ENCODE measurements around the gene CYBA. TPM values are rescaled to one million over a fixed set of nuclear protein-coding genes. Genes with fewer than 3 reads are reported as not detected.

The CYBA gene
- total RNA-seq, 4 donors from 2014 or later = 67.1 to 205 (median 98.7) TPM

DNA sequence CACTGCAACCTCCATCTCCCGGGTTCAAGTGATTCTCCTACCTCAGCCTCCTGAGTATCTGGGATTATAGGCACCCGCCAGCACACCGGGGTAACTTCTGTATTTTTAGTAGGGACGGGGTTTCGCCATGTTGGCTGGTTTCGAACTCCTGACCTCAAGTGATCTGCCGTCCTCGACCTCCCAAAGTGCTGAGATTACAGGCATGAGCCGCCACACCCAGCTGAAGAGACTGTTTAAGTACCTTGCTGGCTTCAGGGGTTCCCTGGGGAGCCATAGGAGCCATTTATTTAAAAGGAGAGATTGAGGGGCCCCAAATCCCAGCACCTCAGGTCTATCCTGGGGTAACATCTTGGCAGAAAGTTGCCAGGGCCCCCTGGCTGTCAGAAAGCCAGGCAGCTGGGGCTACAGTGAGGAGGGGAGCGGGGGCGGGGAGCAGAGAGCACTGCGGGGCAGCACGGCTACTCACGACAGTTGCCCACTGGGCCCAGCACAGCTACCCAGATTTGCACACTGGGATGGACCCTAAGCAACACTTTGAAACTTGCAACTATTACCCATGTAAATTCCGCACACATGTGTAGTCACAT lies 33.8 kb upstream of the CYBA start:
- H3K4me3 ChIP-seq = peak overlapping the region in 1 of 4 donors; percentile 68
- H3K9me3 ChIP-seq = no peaks in the 10 kb centered on the region
- DNase-seq = no peak
- no peak overlapping the region for H3K27ac ChIP-seq
- intact Hi-C loops (cut with DNase I) = no loop called here
- TF ChIP-seq POLR2A (IDR thresholded peaks at IDR 0.05) = no peak
- TF ChIP-seq, protein P1, sequence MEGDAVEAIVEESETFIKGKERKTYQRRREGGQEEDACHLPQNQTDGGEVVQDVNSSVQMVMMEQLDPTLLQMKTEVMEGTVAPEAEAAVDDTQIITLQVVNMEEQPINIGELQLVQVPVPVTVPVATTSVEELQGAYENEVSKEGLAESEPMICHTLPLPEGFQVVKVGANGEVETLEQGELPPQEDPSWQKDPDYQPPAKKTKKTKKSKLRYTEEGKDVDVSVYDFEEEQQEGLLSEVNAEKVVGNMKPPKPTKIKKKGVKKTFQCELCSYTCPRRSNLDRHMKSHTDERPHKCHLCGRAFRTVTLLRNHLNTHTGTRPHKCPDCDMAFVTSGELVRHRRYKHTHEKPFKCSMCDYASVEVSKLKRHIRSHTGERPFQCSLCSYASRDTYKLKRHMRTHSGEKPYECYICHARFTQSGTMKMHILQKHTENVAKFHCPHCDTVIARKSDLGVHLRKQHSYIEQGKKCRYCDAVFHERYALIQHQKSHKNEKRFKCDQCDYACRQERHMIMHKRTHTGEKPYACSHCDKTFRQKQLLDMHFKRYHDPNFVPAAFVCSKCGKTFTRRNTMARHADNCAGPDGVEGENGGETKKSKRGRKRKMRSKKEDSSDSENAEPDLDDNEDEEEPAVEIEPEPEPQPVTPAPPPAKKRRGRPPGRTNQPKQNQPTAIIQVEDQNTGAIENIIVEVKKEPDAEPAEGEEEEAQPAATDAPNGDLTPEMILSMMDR (IDR thresholded peaks at IDR 0.05) = no peak
- H3K4me1 ChIP-seq = peaks cover 18 to 53% (median 28%) of the 10 kb centered on the region in 3 donors
- WGBS, 2 donors = 76 to 83% methylated on average over 2 to 3 of the region's 15 CpGs
- H3K27me3 ChIP-seq = peaks cover 7 to 96% (median 13%) of the 10 kb centered on the region in 4 donors
- no peaks in the 10 kb centered on the region for H3K36me3 ChIP-seq

- H3K4me3 ChIP-seq = peak overlapping the region in 1 of 4 donors; percentile 26
- H3K27ac ChIP-seq = peak overlapping the region in 3 of 4 donors; percentile 33 to 81 (median 77)
- peaks cover 7 to 96% (median 10%) of the 10 kb centered on the region in 4 donors for H3K27me3 ChIP-seq
- intact Hi-C loops (cut with DNase I) = no loop called here
- WGBS, 2 donors = 14 to 36% methylated on average over 9 to 12 of the region's 21 CpGs
- no peaks in the 10 kb centered on the region for H3K36me3 ChIP-seq
- DNase-seq = peak; percentile 80
- H3K9me3 ChIP-seq = no peaks in the 10 kb centered on the region
- TF ChIP-seq, protein P1 (IDR thresholded peaks at IDR 0.05) = no peak
- TF ChIP-seq POLR2A (IDR thresholded peaks at IDR 0.05) = peak in 1 of 4 donors; percentile 46
- H3K4me1 ChIP-seq = peaks cover 18 to 44% (median 26%) of the 10 kb centered on the region in 3 donors
These were observed 31.0 kb upstream of the CYBA start for GRCh38 chr16:88681709-88682451.

GRCh38 chr16:88681084-88681680 lies 30.3 kb upstream of the CYBA start:
- intact Hi-C loops (cut with DNase I) = no loop called here
- Histone ChIP-seq H3K4me3 (peak overlapping the region in 1 of 4 donors; percentile 26), H3K36me3 (no peaks in the 10 kb centered on the region), H3K27me3 (peaks cover 7 to 91% (median 10%) of the 10 kb centered on the region in 4 donors), H3K9me3 (no peaks in the 10 kb centered on the region), H3K27ac (peak overlapping the region in 2 of 4 donors; percentile 77 to 79), H3K4me1 (peaks cover 13 to 37% (median 19%) of the 10 kb centered on the region in 3 donors)
- DNase-seq = no peak
- 50% methylated on average over 1 of the region's 31 CpGs; no CpG with 5 or more reads in 1 of the 2 donors for WGBS, 2 donors
- TF ChIP-seq POLR2A (IDR thresholded peaks at IDR 0.05) = no peak
- TF ChIP-seq, protein P1 (IDR thresholded peaks at IDR 0.05) = peak in 5 of 6 experiments; percentile 24 to 64 (median 36)

DNA sequence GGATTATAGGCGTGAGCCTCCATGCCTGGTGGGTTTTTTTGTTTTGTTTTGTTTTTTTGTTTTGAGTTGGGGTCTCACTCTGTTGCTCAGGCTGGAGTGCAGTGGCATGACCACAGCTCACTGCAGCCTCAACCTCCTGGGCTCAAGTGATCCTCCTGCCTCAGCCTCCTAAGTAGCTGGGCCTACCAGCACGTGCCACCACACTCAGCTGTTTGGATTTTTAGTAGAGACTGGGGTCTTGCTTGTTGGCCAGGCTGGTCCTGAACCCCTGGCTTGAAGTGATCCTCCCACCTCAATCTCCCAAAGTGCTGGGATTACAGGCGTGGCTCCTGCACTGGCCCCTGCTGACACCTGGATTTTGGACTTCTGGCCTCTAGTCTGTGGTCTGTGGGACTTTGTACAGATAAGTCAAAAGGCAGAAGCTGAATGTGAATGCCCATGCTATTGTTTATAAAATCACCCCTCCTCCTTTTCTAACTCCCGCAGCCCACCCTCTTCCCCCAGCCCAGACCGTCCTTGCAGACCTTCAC lies 29.8 kb upstream of the CYBA start:
- Histone ChIP-seq H3K36me3 (no peaks in the 10 kb centered on the region), H3K4me3 (no peak overlapping the region), H3K27me3 (peaks cover 5 to 86% (median 8%) of the 10 kb centered on the region in 4 donors), H3K9me3 (no peaks in the 10 kb centered on the region), H3K27ac (no peak overlapping the region), H3K4me1 (peaks cover 7 to 31% (median 13%) of the 10 kb centered on the region in 3 donors)
- intact Hi-C loops (cut with DNase I) = no loop called here
- no peak for DNase-seq
- TF ChIP-seq, protein P1 (IDR thresholded peaks at IDR 0.05) = no peak
- TF ChIP-seq POLR2A (IDR thresholded peaks at IDR 0.05) = no peak
- 65 to 78% methylated on average over 3 to 5 of the region's 5 CpGs for WGBS, 2 donors
